Vagina (tissue), 2 donors: ENCODE measurements around the gene GAS7. TPM values are rescaled to one million over a fixed set of nuclear protein-coding genes. Genes with fewer than 3 reads are reported as not detected.

Experiments
- DNase-seq, 2 donors: peaks; one replicate each; pipeline ENCODE4 v3.0.0-alpha.2; 2017; ENCODE audit errors: extremely low spot score in 2 of 2
- H3K27ac ChIP-seq: fragments of 200-600 bp; sonication (generic); one replicate; pipeline ENCODE4 v1.5.1; 2019
- H3K27me3 ChIP-seq: fragments of 200-600 bp; sonication (generic); one replicate; pipeline ENCODE4 v1.5.1; 2019
- H3K36me3 ChIP-seq, 2 donors: fragments of 200-600 bp; sonication (generic); one replicate each; pipeline ENCODE4 v1.5.1; 2017 to 2019
- H3K4me1 ChIP-seq: fragments of 200-600 bp; sonication (generic); one replicate; pipeline ENCODE4 v1.5.1; 2019
- H3K4me3 ChIP-seq, 2 donors: fragments of 200-600 bp; sonication (generic); 1 replicate in 1 of 2; 2 replicates in 1 of 2; pipeline ENCODE4 v1.5.1; 2016 to 2019
- H3K9me3 ChIP-seq: fragments of 200-600 bp; sonication (generic); one replicate; pipeline ENCODE4 v1.5.1; 2019
- CTCF ChIP-seq, 3 experiments: fragments of 450-650 bp in 2 of 3; fragments of 200-600 bp in 1 of 3; sonication (generic) in 1 of 3; IDR thresholded peaks; one replicate each; pipeline ENCODE4 v1.5.1; 2017 to 2019; ENCODE audit warnings: antibody characterized with exemption in 3 of 3, mild to moderate bottlenecking in 2 of 3, moderate library complexity in 2 of 3
- POLR2A ChIP-seq, 2 donors: fragments of 450-650 bp; IDR thresholded peaks; one replicate each; pipeline ENCODE4 v1.6.1; 2017; ENCODE audit warnings: antibody characterized with exemption in 2 of 2, mild to moderate bottlenecking in 2 of 2, moderate library complexity in 2 of 2
- POLR2AphosphoS5 ChIP-seq, 2 donors: sonication (generic); formaldehyde crosslinking; IDR thresholded peaks; one replicate each; pipeline ENCODE4 v1.9.0; 2017; ENCODE audit warnings: antibody characterized with exemption in 2 of 2, mild to moderate bottlenecking in 2 of 2, low read depth in 1 of 2; ENCODE audit not compliant: insufficient read depth in 1 of 2
- intact Hi-C: fragments of 100-400 bp; cut with DNase I; formaldehyde crosslinking; loops from one replicate; pipeline ENCODE4 v1.15.1; 2023
- total RNA-seq: library from RNA; depleted of rRNA; stranded (reverse); fragments of >200 nt; gene quantifications from one replicate; pipeline ENCODE4 v1.2.3, GENCODE V29; 2016

Gene GAS7
- total RNA-seq, 1 donor from 2014 or later, result 47.1 TPM

- H3K27ac ChIP-seq, result no peak overlapping the region
- no peaks in the 10 kb centered on the region for H3K9me3 ChIP-seq
- intact Hi-C loops, result no loop called here
- no peaks in the 10 kb centered on the region for H3K4me1 ChIP-seq
- TF ChIP-seq POLR2AphosphoS5 (IDR thresholded peaks at IDR 0.05; ENCODE audit: insufficient read depth in 1 of 2, low read depth in 1 of 2) (no peak), CTCF (IDR thresholded peaks at IDR 0.05) (no peak), POLR2A (IDR thresholded peaks at IDR 0.05) (no peak)
- H3K27me3 ChIP-seq, result no peaks in the 10 kb centered on the region
- DNase-seq, result no peak
- H3K4me3 ChIP-seq, result no peak overlapping the region
- H3K36me3 ChIP-seq, result peaks cover 0 to 41% of the 10 kb centered on the region in 2 donors
These were observed 281.3 kb downstream of the GAS7 start for GRCh38 chr17:9917131-9917530.

GRCh38 chr17:9916108-9916507 is 282.3 kb downstream of the GAS7 start:
- Histone ChIP-seq H3K4me1 (no peaks in the 10 kb centered on the region), H3K9me3 (no peaks in the 10 kb centered on the region), H3K27me3 (no peaks in the 10 kb centered on the region), H3K4me3 (no peak overlapping the region), H3K27ac (no peak overlapping the region), H3K36me3 (peaks cover 0 to 41% of the 10 kb centered on the region in 2 donors)
- intact Hi-C loops, result no loop called here
- DNase-seq, result no peak
- TF ChIP-seq CTCF (IDR thresholded peaks at IDR 0.05), result no peak
- TF ChIP-seq POLR2A (IDR thresholded peaks at IDR 0.05), result no peak
- no peak for TF ChIP-seq POLR2AphosphoS5 (IDR thresholded peaks at IDR 0.05; ENCODE audit: insufficient read depth in 1 of 2, low read depth in 1 of 2)

DNA sequence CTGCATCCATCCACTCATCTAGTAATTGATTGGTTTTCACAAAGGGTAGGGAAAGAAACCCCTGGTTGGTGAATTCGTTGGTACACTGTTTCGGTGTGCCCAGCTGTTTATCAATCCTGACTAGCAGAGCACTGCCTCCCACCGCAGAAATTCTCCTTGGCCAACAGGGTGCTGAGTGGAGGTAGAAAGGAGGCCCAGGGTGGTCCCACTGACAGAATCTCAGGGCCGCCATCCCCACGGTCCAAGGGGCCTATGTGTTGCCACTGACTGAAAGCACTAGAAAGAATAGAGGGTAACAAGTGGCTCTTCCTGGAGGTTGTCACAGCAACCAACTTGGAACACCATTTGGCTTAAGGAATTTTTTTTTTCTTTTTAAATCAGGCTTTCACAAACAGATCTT is 284.9 kb downstream of the GAS7 start:
- no peaks in the 10 kb centered on the region for H3K4me1 ChIP-seq
- H3K27me3 ChIP-seq, result no peaks in the 10 kb centered on the region
- intact Hi-C loops, result no loop called here

DNA sequence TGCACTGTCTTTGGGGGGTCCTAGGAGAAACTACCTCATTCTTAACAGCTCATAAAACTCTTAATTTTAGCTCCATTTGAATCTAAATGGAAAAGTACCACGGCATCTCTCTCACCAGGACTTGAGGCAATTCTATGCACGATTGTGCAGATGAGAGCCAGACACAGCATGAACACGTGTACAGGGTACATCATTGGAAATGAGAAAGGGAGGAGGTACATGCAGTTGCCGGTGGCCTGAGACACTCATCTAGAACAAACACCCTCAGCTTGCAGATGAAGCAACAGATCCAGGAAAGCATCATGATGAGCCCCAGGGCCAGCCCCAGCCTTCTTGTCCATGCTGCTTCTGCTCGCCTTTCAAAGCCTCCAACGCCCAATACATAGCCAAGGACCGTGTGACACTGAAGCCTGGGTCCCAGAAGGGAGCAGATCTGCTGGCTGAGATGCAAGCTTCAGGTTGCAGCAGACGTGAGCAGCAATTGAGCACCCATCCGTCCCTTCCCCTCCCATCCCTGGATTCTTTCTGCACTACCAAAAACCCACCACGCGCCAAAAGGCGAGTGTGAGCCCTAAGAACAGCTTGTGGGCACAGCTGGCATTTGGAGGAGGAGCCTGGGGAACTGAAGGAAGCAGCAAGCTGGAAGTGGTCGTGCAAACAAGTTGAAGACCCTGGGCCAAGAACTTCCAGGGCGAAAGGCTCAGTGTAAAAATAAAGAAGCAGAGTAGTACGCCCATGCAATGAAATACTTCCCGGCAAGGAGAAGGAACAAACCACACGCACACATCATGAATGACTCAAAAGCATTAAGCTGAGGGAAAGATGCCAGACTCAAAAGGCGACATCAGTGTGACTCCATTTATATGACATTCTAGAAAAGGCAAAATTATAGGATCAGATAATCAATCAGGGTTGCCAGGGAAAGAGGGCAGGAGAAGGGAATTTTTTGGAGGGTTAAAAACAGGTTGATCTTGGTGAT is 286.0 kb downstream of the GAS7 start:
- TF ChIP-seq POLR2AphosphoS5 (IDR thresholded peaks at IDR 0.05; ENCODE audit: insufficient read depth in 1 of 2, low read depth in 1 of 2) (no peak), POLR2A (IDR thresholded peaks at IDR 0.05) (no peak), CTCF (IDR thresholded peaks at IDR 0.05) (no peak)
- Histone ChIP-seq H3K4me3 (no peak overlapping the region), H3K27ac (no peak overlapping the region), H3K27me3 (no peaks in the 10 kb centered on the region), H3K36me3 (peaks cover 0 to 19% of the 10 kb centered on the region in 2 donors), H3K4me1 (no peaks in the 10 kb centered on the region), H3K9me3 (no peaks in the 10 kb centered on the region)
- intact Hi-C loops, result no loop called here
- DNase-seq, result no peak

More for the DNA sequence above, 284.9 kb downstream of the GAS7 start:
- Histone ChIP-seq H3K36me3 (peaks cover 0 to 25% of the 10 kb centered on the region in 2 donors), H3K27ac (no peak overlapping the region), H3K9me3 (no peaks in the 10 kb centered on the region), H3K4me3 (no peak overlapping the region)
- no peak for DNase-seq
- no peak for TF ChIP-seq CTCF (IDR thresholded peaks at IDR 0.05)
- TF ChIP-seq POLR2AphosphoS5 (IDR thresholded peaks at IDR 0.05; ENCODE audit: insufficient read depth in 1 of 2, low read depth in 1 of 2), result no peak
- no peak for TF ChIP-seq POLR2A (IDR thresholded peaks at IDR 0.05)

GRCh38 chr17:9911089-9911488 is 287.3 kb downstream of the GAS7 start:
- intact Hi-C loops, result no loop called here
- Histone ChIP-seq H3K9me3 (no peaks in the 10 kb centered on the region), H3K36me3 (peaks cover 0 to 12% of the 10 kb centered on the region in 2 donors), H3K4me3 (no peak overlapping the region), H3K27ac (no peak overlapping the region), H3K4me1 (no peaks in the 10 kb centered on the region), H3K27me3 (no peaks in the 10 kb centered on the region)
- no peak for DNase-seq
- TF ChIP-seq POLR2AphosphoS5 (IDR thresholded peaks at IDR 0.05; ENCODE audit: insufficient read depth in 1 of 2, low read depth in 1 of 2) (no peak), POLR2A (IDR thresholded peaks at IDR 0.05) (no peak)
